Measurements from ENCODE around the gene UST. TPM values are rescaled to one million over a fixed set of nuclear protein-coding genes. Genes with fewer than 3 reads are reported as not detected.

The UST gene
- total and polyA plus RNA-seq, 2 of the 8 experiments (the other 6 are each of a cell fraction or from before 2014, with no cell fraction given): 13.5 to 34.5 TPM

DNA sequence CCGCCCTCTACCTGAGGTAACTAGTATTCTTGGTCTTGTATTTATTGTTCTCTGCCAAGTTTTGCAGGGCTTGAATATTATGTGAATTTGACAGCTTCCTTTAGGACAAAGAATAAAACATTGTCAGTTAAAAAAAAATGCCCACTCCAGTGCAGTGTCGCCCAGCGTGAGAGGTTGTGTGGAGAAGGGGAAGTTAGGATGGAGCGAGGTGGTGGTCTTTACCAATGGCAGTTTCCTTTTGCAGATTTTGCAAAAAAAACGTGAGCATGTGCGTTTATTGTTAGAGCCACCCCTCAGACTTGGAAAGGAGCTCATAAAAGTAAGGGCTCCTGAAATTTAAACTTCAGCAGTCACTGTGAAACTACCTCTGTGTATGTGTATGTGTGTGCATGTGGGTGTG lies 28.3 kb downstream of the UST start (continued):
- no peak for TF ChIP-seq ATF3 (IDR thresholded peaks at IDR 0.05; ENCODE audit: insufficient read depth, low read depth, low read length)

Measured in H1 (cell line).